Panc1 (cell line): ENCODE data around the gene EDN2. TPM values are rescaled to one million over a fixed set of nuclear protein-coding genes. Genes with fewer than 3 reads are reported as not detected.

ENCODE experiments used
- ATAC-seq: fragments of 200-7000 bp; cut with Tn5 transposase; 2 replicates; pipeline ENCODE4 v1.9.1; 2020; ENCODE audit warnings: mild to moderate bottlenecking, moderate library complexity
- BruUV-seq: library from RNA; stranded (reverse); fragments of 400-500 nt; replicated peaks from 2 replicates; lab custom pipeline; 2021; lab: Mats Ljungman, UMichigan
- CTCF ChIA-PET: fragments of 300-600 bp; sonication (Branson Sonifier 250); formaldehyde crosslinking; loops from one replicate; lab custom pipeline; 2022; ENCODE audit warnings: antibody characterized with exemption; lab: Charles Lee
- POLR2A ChIA-PET: fragments of 300-600 bp; sonication (Branson Sonifier 250); formaldehyde crosslinking; loops from one replicate; lab custom pipeline; 2022; ENCODE audit warnings: antibody characterized with exemption; lab: Charles Lee
- DNase-seq: peaks from one replicate; pipeline ENCODE4 v3.0.0-alpha.2; 2010; ENCODE audit warnings: low read depth, low spot score
- H3K27ac ChIP-seq: 2 replicates; pipeline ENCODE4 v1.5.1; 2011; ENCODE audit warnings: mild to moderate bottlenecking, low read length, inconsistent platforms
- H3K27me3 ChIP-seq: fragments of 200-500 bp; sonication (Bioruptor generic); 2 replicates; pipeline ENCODE4 v1.6.0; 2014; ENCODE audit warnings: low read length, inconsistent platforms; ENCODE audit not compliant: control insufficient read depth, insufficient read depth
- H3K36me3 ChIP-seq: fragments of 200-500 bp; sonication (Bioruptor generic); 2 replicates; pipeline ENCODE4 v1.5.1; 2014; ENCODE audit warnings: inconsistent platforms, mild to moderate bottlenecking, low read length, moderate library complexity; ENCODE audit not compliant: control insufficient read depth, insufficient read depth
- H3K4me1 ChIP-seq: 2 replicates; pipeline ENCODE4 v1.5.1; 2011; ENCODE audit warnings: inconsistent platforms, mild to moderate bottlenecking, low read length, moderate library complexity; ENCODE audit not compliant: control insufficient read depth, insufficient read depth
- H3K4me3 ChIP-seq, 2 experiments: 2 replicates each; pipeline ENCODE4 v1.5.1; 2011 to 2012; ENCODE audit warnings: low read depth in 2 of 2, low read length in 2 of 2, mild to moderate bottlenecking in 2 of 2, inconsistent platforms in 1 of 2, moderate library complexity in 1 of 2
- H3K9me3 ChIP-seq: fragments of 200-500 bp; sonication (Bioruptor generic); 2 replicates; pipeline ENCODE4 v1.5.1; 2014; ENCODE audit warnings: low read depth, mild to moderate bottlenecking, inconsistent platforms, low read length, moderate library complexity; ENCODE audit not compliant: control insufficient read depth, insufficient read depth
- POLR2AphosphoS5 ChIP-seq: IDR thresholded peaks from 2 replicates; pipeline ENCODE4 v1.6.1; 2012; ENCODE audit warnings: mild to moderate bottlenecking, low read depth, low read length, moderate library complexity
- SIN3A ChIP-seq: IDR thresholded peaks from 2 replicates; pipeline ENCODE4 v1.6.1; 2012; ENCODE audit warnings: low read depth, mild to moderate bottlenecking, low read length, moderate library complexity, borderline replicate concordance; ENCODE audit not compliant: insufficient read depth
- TCF7L2 ChIP-seq: IDR thresholded peaks from 2 replicates; pipeline ENCODE4 v1.6.1; 2011; ENCODE audit warnings: mild to moderate bottlenecking, low read depth, low read length, inconsistent platforms
- in situ Hi-C: cut with HindIII; loops from 2 replicates; pipeline ENCODE4 v1.10.0; 2016; ENCODE audit warnings: low sequenced_read_pairs, low pct_unique_long_range_greater_than_20kb
- intact Hi-C: fragments of 100-400 bp; cut with micrococcal nuclease; formaldehyde crosslinking; loops from one replicate; pipeline ENCODE4 v1.10.0; 2022; ENCODE audit not compliant: unreplicated experiment
- total RNA-seq: library from RNA; stranded (reverse); gene quantifications from one replicate; pipeline ENCODE4 v1.2.1, GENCODE V29; 2021; ENCODE audit not compliant: unreplicated experiment
- TF ChIP-seq, protein P1 (sequence below): fragments of 450-650 bp; IDR thresholded peaks from 2 replicates; pipeline ENCODE4 v1.5.1; 2017; ENCODE audit warnings: mild to moderate bottlenecking
- TF ChIP-seq, protein P2 (sequence below), 2 experiments: IDR thresholded peaks; 2 replicates each; pipeline ENCODE4 v1.6.1; 2011 to 2012; ENCODE audit warnings: low read depth in 2 of 2, control low read depth in 1 of 2, low read length in 1 of 2, mild to moderate bottlenecking in 1 of 2, moderate library complexity in 1 of 2; ENCODE audit not compliant: insufficient read depth in 1 of 2

Gene EDN2
- total RNA-seq, 1 experiment from 2014 or later, result not detected

DNA sequence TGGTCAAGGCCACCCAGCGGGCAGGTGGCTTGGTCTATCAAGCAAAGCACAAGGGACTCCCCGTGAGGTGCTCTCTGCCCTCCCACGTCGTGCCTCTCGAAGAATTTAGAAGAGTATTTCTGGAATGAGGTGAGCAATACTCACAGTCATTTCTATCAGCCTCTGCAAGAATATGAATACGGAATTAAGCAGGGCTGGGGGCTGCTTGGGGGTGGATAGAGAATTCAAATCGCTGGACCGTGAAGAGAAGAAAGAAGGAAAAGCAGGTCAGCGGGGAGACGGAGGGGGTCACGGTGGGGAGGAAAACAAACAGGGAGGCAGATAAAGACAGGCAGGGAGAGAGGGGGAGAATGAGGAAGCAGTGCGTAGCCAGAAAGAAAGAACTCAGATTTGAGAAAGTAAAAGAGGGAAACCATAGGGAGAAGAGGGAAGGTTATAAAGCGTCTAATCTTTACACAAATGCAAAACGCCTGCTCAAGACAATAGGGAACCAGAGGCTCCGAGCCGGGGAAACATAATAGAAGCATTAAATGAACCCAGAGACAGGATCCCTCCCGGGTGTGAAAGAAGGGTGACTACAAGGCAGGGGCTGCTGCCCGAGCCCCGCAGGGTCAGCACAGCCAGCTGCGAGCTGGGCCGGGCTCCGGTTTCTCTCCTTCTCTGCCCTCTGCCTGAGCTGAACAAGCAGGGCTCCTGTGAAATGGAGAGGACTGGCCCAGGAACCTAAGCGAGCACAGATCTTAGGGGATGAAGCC, 2.1 kb upstream of the EDN2 start:
- CTCF ChIA-PET, result no interaction called here
- in situ Hi-C loops, result no loop called here
- H3K27ac ChIP-seq, result no peak overlapping the region

DNA sequence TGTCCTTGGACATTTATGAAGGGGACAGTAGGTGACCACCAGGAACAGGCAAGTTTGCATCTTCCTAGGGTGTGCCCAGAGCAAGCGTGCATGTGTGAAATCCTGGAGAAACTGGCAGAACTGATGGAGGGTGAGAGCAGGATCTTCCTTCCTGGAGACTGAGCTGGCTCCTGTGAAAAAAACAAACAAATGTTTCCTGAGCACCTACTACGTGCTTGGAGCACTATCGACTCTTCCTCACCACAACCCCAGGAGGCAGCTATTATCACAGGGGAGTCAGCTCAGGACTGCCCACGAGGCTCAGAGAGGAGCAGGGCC, 1.5 kb upstream of the EDN2 start:
- DNase-seq, result no peak
- POLR2A ChIA-PET, result interaction anchor here (0.6 kb wide), 1 partner anchor 11 kb away, joined by 3 read pairs; no protein-coding TSS in a partner anchor
- TF ChIP-seq POLR2AphosphoS5, result no peak
- TF ChIP-seq, protein P1, sequence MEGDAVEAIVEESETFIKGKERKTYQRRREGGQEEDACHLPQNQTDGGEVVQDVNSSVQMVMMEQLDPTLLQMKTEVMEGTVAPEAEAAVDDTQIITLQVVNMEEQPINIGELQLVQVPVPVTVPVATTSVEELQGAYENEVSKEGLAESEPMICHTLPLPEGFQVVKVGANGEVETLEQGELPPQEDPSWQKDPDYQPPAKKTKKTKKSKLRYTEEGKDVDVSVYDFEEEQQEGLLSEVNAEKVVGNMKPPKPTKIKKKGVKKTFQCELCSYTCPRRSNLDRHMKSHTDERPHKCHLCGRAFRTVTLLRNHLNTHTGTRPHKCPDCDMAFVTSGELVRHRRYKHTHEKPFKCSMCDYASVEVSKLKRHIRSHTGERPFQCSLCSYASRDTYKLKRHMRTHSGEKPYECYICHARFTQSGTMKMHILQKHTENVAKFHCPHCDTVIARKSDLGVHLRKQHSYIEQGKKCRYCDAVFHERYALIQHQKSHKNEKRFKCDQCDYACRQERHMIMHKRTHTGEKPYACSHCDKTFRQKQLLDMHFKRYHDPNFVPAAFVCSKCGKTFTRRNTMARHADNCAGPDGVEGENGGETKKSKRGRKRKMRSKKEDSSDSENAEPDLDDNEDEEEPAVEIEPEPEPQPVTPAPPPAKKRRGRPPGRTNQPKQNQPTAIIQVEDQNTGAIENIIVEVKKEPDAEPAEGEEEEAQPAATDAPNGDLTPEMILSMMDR, result no peak
- TF ChIP-seq, protein P2, sequence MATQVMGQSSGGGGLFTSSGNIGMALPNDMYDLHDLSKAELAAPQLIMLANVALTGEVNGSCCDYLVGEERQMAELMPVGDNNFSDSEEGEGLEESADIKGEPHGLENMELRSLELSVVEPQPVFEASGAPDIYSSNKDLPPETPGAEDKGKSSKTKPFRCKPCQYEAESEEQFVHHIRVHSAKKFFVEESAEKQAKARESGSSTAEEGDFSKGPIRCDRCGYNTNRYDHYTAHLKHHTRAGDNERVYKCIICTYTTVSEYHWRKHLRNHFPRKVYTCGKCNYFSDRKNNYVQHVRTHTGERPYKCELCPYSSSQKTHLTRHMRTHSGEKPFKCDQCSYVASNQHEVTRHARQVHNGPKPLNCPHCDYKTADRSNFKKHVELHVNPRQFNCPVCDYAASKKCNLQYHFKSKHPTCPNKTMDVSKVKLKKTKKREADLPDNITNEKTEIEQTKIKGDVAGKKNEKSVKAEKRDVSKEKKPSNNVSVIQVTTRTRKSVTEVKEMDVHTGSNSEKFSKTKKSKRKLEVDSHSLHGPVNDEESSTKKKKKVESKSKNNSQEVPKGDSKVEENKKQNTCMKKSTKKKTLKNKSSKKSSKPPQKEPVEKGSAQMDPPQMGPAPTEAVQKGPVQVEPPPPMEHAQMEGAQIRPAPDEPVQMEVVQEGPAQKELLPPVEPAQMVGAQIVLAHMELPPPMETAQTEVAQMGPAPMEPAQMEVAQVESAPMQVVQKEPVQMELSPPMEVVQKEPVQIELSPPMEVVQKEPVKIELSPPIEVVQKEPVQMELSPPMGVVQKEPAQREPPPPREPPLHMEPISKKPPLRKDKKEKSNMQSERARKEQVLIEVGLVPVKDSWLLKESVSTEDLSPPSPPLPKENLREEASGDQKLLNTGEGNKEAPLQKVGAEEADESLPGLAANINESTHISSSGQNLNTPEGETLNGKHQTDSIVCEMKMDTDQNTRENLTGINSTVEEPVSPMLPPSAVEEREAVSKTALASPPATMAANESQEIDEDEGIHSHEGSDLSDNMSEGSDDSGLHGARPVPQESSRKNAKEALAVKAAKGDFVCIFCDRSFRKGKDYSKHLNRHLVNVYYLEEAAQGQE (IDR thresholded peaks at IDR 0.05; ENCODE audit: insufficient read depth in 1 of 2, low read depth in 2 of 2, low read length in 1 of 2), result no peak
- no peak for TF ChIP-seq SIN3A
- TF ChIP-seq TCF7L2, result no peak
- in situ Hi-C loops (no loop called here), intact Hi-C loops (no loop called here)
- BruUV-seq, result no TSS peak
- Histone ChIP-seq H3K36me3 (no peaks in the 10 kb centered on the region), H3K4me3 (no peak overlapping the region), H3K27ac (no peak overlapping the region), H3K4me1 (peaks cover 16% of the 10 kb centered on the region), H3K27me3 (no peaks in the 10 kb centered on the region), H3K9me3 (no peaks in the 10 kb centered on the region)
- ATAC-seq, result no peak
- CTCF ChIA-PET, result no interaction called here

More for the DNA sequence above, 2.1 kb upstream of the EDN2 start:
- no peak for DNase-seq
- POLR2A ChIA-PET, result interaction anchor here (0.6 kb wide), 1 partner anchor 11 kb away, joined by 3 read pairs; no protein-coding TSS in a partner anchor
- intact Hi-C loops, result no loop called here
- BruUV-seq, result no TSS peak
- peaks cover 16% of the 10 kb centered on the region for H3K4me1 ChIP-seq
- no peaks in the 10 kb centered on the region for H3K27me3 ChIP-seq
- no peak for ATAC-seq
- H3K9me3 ChIP-seq, result no peaks in the 10 kb centered on the region
- TF ChIP-seq TCF7L2 (no peak), SIN3A (no peak), POLR2AphosphoS5 (no peak)
- TF ChIP-seq, protein P1, result no peak
- TF ChIP-seq, protein P2 (IDR thresholded peaks at IDR 0.05; ENCODE audit: insufficient read depth in 1 of 2, low read depth in 2 of 2, low read length in 1 of 2), result no peak
- H3K4me3 ChIP-seq, result no peak overlapping the region
- no peaks in the 10 kb centered on the region for H3K36me3 ChIP-seq
